Calu3 (cell line): ENCODE data around the gene ACBD5. TPM values are rescaled to one million over a fixed set of nuclear protein-coding genes. Genes with fewer than 3 reads are reported as not detected.

Experiments
- BruUV-seq: library from RNA; stranded (reverse); fragments of 400-500 nt; replicated peaks from 2 replicates; lab custom pipeline; 2021; lab: Mats Ljungman, UMichigan
- CTCF ChIA-PET: fragments of 300-600 bp; sonication (Branson Sonifier 250); formaldehyde crosslinking; loops from one replicate; lab custom pipeline; 2022; ENCODE audit warnings: antibody characterized with exemption; lab: Charles Lee
- DNase-seq: peaks from one replicate; pipeline ENCODE4 v3.0.0; 2022
- H3K27ac Mint-ChIP-seq: one replicate; pipeline ENCODE4 v1.8.0; 2022; ENCODE audit warnings: mixed read lengths; ENCODE audit not compliant: unreplicated experiment
- H3K27me3 Mint-ChIP-seq: one replicate; pipeline ENCODE4 v1.8.0; 2022; ENCODE audit warnings: mixed read lengths; ENCODE audit not compliant: unreplicated experiment
- H3K36me3 Mint-ChIP-seq: one replicate; pipeline ENCODE4 v1.8.0; 2022; ENCODE audit warnings: mild to moderate bottlenecking, moderate library complexity, mixed read lengths; ENCODE audit not compliant: insufficient read depth, unreplicated experiment
- H3K4me1 Mint-ChIP-seq: one replicate; pipeline ENCODE4 v1.8.0; 2022; ENCODE audit warnings: mild to moderate bottlenecking, low read depth, mixed read lengths; ENCODE audit not compliant: unreplicated experiment
- H3K4me3 Mint-ChIP-seq: one replicate; pipeline ENCODE4 v1.8.0; 2022; ENCODE audit warnings: mild to moderate bottlenecking, low read depth, moderate library complexity, mixed read lengths; ENCODE audit not compliant: unreplicated experiment
- H3K9me3 Mint-ChIP-seq: one replicate; pipeline ENCODE4 v1.8.0; 2022; ENCODE audit warnings: low read depth, mixed read lengths; ENCODE audit not compliant: unreplicated experiment
- CTCF ChIP-seq: fragments of 200-600 bp; IDR thresholded peaks from one replicate; pipeline ENCODE4 v1.8.0; 2022; ENCODE audit warnings: antibody characterized with exemption; ENCODE audit not compliant: unreplicated experiment
- intact Hi-C: fragments of 100-400 bp; cut with micrococcal nuclease; formaldehyde crosslinking; loops from one replicate; pipeline ENCODE4 v1.10.0; 2022; ENCODE audit not compliant: unreplicated experiment
- total RNA-seq: library from RNA; stranded (reverse); gene quantifications from 2 replicates; pipeline ENCODE4 v1.2.3, GENCODE V29; 2022

Gene ACBD5
- total RNA-seq, 1 experiment from 2014 or later = 34.1 TPM

GRCh38 chr10:27258838-27259812 lies 18.5 kb upstream of the ACBD5 start:
- peaks cover 26% of the 10 kb centered on the region for H3K27me3 Mint-ChIP-seq
- no peak for TF ChIP-seq CTCF
- peak overlapping the region; percentile 99 for H3K4me3 Mint-ChIP-seq

GRCh38 chr10:27258492-27258837 lies 17.9 kb upstream of the ACBD5 start:
- TF ChIP-seq CTCF = no peak
- CTCF ChIA-PET = interaction anchor here (0.6 kb wide), 1 partner anchor 17 kb away, joined by 3 read pairs; no protein-coding TSS in a partner anchor
- no TSS peak for BruUV-seq
- peak overlapping the region; percentile 99 for H3K4me3 Mint-ChIP-seq
- H3K9me3 Mint-ChIP-seq = no peaks in the 10 kb centered on the region
- peaks cover 26% of the 10 kb centered on the region for H3K27me3 Mint-ChIP-seq
- H3K27ac Mint-ChIP-seq = peak overlapping the region; percentile 80
- DNase-seq = no peak
- intact Hi-C loops = no loop called here
- peaks cover 15% of the 10 kb centered on the region for H3K36me3 Mint-ChIP-seq
- peaks cover 6% of the 10 kb centered on the region for H3K4me1 Mint-ChIP-seq

More at GRCh38 chr10:27258838-27259812, 18.5 kb upstream of the ACBD5 start:
- Mint-ChIP-seq H3K4me1 (peaks cover 6% of the 10 kb centered on the region), H3K9me3 (no peaks in the 10 kb centered on the region), H3K27ac (peak overlapping the region; percentile 80), H3K36me3 (peaks cover 14% of the 10 kb centered on the region)
- no TSS peak for BruUV-seq
- CTCF ChIA-PET = interaction anchor here (0.6 kb wide), 1 partner anchor 17 kb away, joined by 3 read pairs; no protein-coding TSS in a partner anchor
- DNase-seq = peak; percentile 46
- intact Hi-C loops = no loop called here

GRCh38 chr10:27256299-27257189 lies 15.9 kb upstream of the ACBD5 start:
- H3K36me3 Mint-ChIP-seq = peaks cover 30% of the 10 kb centered on the region
- peaks cover 26% of the 10 kb centered on the region for H3K27me3 Mint-ChIP-seq
- no peak for DNase-seq
- no peak overlapping the region for H3K4me3 Mint-ChIP-seq
- H3K9me3 Mint-ChIP-seq = no peaks in the 10 kb centered on the region
- peaks cover 15% of the 10 kb centered on the region for H3K4me1 Mint-ChIP-seq
- TF ChIP-seq CTCF = no peak
- no peak overlapping the region for H3K27ac Mint-ChIP-seq
- intact Hi-C loops = no loop called here
- no TSS peak for BruUV-seq
- CTCF ChIA-PET = interaction anchor here (0.7 kb wide), 1 partner anchor 20 kb away, joined by 3 read pairs; no protein-coding TSS in a partner anchor

GRCh38 chr10:27253576-27253975 lies 13.0 kb upstream of the ACBD5 start:
- Mint-ChIP-seq H3K27ac (peak overlapping the region; percentile 85), H3K4me3 (peak overlapping the region; percentile 85), H3K4me1 (peaks cover 14% of the 10 kb centered on the region), H3K9me3 (no peaks in the 10 kb centered on the region), H3K27me3 (peaks cover 12% of the 10 kb centered on the region), H3K36me3 (peaks cover 25% of the 10 kb centered on the region)
- CTCF ChIA-PET = no interaction called here
- no TSS peak for BruUV-seq
- TF ChIP-seq CTCF = no peak
- intact Hi-C loops = no loop called here
- no peak for DNase-seq
